GM20000 (cell line): ENCODE measurements around the gene TCERG1L.

ENCODE experiments used
- DNase-seq: peaks from one replicate; pipeline ENCODE4 v3.0.0; 2012; ENCODE audit warnings: low spot score
- TF ChIP-seq, protein P1 (sequence below): IDR thresholded peaks from 2 replicates; pipeline ENCODE4 v1.5.1; 2012; ENCODE audit warnings: mild to moderate bottlenecking, control low read depth; ENCODE audit errors: extremely low read depth, missing control alignments

TCERG1L gene

DNA sequence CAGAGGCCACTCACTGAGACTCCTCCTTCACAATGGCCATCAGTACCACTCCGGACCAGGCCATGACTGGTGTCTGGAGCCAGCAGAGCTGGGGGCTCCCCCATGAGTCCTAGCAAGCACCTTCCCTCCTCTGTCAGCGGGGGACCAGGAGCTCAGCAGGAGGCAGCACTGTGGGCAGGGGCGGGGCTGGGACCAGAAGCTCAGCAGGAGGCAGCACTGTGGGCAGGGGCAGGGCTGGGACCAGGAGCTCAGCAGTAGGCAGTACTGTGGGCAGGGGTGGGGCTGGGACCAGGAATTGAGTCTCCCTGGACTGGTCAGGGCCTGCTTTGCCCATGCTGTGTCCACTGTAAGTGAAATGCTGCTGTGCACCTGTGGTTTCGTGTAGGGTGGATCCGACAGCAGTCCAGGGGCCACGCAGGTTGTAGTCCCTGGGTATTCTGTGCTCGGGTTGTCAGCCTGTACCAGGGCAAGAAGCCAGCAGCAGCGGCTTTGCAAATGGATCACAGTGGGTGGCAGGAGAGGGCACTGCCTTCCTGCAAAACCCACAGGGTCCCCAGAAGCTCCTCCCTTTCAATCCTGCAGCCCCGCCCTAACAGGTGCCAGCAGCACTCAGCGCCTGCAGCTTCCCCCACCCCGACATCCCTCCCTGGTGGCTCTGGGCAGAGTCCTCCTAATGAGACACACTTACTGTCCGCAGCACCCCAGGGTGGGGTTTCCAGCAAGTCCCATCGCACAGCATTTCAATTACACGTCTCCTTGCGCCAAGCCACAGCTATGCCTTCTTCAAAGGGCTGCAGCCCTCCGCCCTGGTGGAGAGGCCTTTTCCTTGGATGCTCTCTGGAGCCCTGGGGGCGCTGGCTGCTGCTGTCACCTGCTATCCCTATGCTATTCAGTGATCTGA is 220.5 kb downstream of the TCERG1L start:
- TF ChIP-seq, protein P1, sequence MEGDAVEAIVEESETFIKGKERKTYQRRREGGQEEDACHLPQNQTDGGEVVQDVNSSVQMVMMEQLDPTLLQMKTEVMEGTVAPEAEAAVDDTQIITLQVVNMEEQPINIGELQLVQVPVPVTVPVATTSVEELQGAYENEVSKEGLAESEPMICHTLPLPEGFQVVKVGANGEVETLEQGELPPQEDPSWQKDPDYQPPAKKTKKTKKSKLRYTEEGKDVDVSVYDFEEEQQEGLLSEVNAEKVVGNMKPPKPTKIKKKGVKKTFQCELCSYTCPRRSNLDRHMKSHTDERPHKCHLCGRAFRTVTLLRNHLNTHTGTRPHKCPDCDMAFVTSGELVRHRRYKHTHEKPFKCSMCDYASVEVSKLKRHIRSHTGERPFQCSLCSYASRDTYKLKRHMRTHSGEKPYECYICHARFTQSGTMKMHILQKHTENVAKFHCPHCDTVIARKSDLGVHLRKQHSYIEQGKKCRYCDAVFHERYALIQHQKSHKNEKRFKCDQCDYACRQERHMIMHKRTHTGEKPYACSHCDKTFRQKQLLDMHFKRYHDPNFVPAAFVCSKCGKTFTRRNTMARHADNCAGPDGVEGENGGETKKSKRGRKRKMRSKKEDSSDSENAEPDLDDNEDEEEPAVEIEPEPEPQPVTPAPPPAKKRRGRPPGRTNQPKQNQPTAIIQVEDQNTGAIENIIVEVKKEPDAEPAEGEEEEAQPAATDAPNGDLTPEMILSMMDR, result no peak
- DNase-seq, result no peak

GRCh38 chr10:131089861-131090260 is 221.7 kb downstream of the TCERG1L start:
- TF ChIP-seq, protein P1, result no peak
- DNase-seq, result no peak

DNA sequence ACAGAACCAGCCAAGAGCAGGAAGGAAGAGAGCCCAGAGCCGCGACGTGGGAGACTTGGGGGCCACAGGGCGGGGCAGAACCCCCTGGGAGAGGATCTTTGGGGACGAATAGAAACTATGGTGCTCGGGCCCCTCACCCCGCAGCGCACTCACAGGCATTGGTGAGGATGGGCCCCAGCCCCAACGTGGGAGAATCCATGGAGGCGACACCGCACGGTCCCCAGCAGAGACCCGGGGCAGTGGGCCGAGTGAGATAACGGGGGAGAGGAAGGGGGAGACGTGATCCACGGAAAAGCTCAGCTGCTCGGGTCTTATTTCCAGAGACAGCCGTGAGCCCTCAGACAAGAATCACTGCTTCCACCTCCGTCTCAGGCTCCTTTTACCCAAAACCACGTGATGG is 222.4 kb downstream of the TCERG1L start:
- TF ChIP-seq, protein P1, result no peak
- no peak for DNase-seq

DNA sequence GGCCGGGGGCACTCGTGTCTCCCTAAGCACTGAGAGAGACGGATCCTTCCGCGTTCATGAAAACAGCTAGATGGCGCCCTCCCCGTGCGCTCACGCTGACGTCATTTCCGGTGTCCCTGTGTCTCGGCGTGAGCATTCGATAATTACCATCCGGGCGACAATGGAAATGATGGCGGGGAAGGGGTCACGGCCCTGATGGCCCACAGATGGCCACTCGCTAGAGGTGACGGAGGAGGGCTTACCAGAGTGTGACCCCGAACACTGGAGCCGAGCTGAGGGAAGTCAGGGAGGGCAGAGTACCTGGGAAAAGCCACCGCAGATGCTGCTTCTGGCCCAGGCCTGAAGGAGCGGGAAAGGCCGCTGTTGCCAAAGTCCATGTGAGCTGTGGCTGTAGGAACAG is 222.9 kb downstream of the TCERG1L start:
- DNase-seq, result no peak
- TF ChIP-seq, protein P1, result no peak

- TF ChIP-seq, protein P1, result no peak
- DNase-seq, result no peak
These were observed 223.9 kb downstream of the TCERG1L start for GRCh38 chr10:131087464-131088215.

GRCh38 chr10:131086511-131086910 is 225.0 kb downstream of the TCERG1L start:
- DNase-seq, result no peak
- TF ChIP-seq, protein P1, result no peak

- DNase-seq, result no peak
- TF ChIP-seq, protein P1, result no peak
These were observed 225.4 kb downstream of the TCERG1L start for GRCh38 chr10:131086094-131086493.
